IMR-90 (cell line): ENCODE results near the gene TBRG4. TPM values are rescaled to one million over a fixed set of nuclear protein-coding genes. Genes with fewer than 3 reads are reported as not detected.

ENCODE experiments used
- ATAC-seq: fragments of 200-7000 bp; cut with Tn5 transposase; 2 replicates; pipeline ENCODE4 v1.9.1; 2020; ENCODE audit warnings: low read depth, mild to moderate bottlenecking, moderate library complexity
- BruUV-seq: library from RNA; stranded (reverse); fragments of 400-500 nt; replicated peaks from 2 replicates; lab custom pipeline; 2021; lab: Mats Ljungman, UMichigan
- CTCF ChIA-PET: fragments of 300-600 bp; formaldehyde crosslinking; extraction: SDS; loops from one replicate; lab custom pipeline; 2021; ENCODE audit warnings: antibody characterized with exemption; lab: Yijun Ruan, JAX
- POLR2A ChIA-PET: fragments of 300-600 bp; sonication (Branson Sonifier 250); formaldehyde crosslinking; loops from one replicate; lab custom pipeline; 2022; ENCODE audit warnings: antibody characterized with exemption; ENCODE audit not compliant: unreplicated experiment; lab: Charles Lee
- DNase-seq: peaks from one replicate; pipeline ENCODE4 v3.0.0; 2013
- H2AFZ ChIP-seq: replicated peaks from 2 replicates; pipeline ENCODE3; 2013; ENCODE audit warnings: low read length, mild to moderate bottlenecking; ENCODE audit not compliant: poor library complexity
- H2AK5ac ChIP-seq: 2 replicates; pipeline ENCODE4 v1.6.1; 2013; ENCODE audit warnings: low read depth, low read length, inconsistent platforms
- H2AK9ac ChIP-seq: replicated peaks from 2 replicates; pipeline ENCODE3; 2013; ENCODE audit warnings: mild to moderate bottlenecking, low read depth, low read length, moderate library complexity; ENCODE audit not compliant: poor library complexity
- H2BK120ac ChIP-seq: 2 replicates; pipeline ENCODE4 v1.6.1; 2013; ENCODE audit warnings: low read depth, low read length, inconsistent platforms
- H2BK15ac ChIP-seq: 3 replicates; pipeline ENCODE4 v1.6.1; 2013; ENCODE audit warnings: low read depth, low read length, inconsistent platforms
- H2BK20ac ChIP-seq: 2 replicates; pipeline ENCODE4 v1.6.1; 2013; ENCODE audit warnings: low read depth, mild to moderate bottlenecking, inconsistent platforms, low read length, moderate library complexity
- H2BK5ac ChIP-seq: 2 replicates; pipeline ENCODE4 v1.6.1; 2013; ENCODE audit warnings: mild to moderate bottlenecking, low read depth, low read length, inconsistent platforms; ENCODE audit not compliant: poor library complexity, severe bottlenecking
- H3K14ac ChIP-seq: replicated peaks from 2 replicates; pipeline ENCODE4 v1.6.1; 2013; ENCODE audit warnings: low read depth, low read length, inconsistent platforms
- H3K18ac ChIP-seq: 2 replicates; pipeline ENCODE4 v1.6.1; 2013; ENCODE audit warnings: low read depth, low read length, control low read depth
- H3K23ac ChIP-seq: 2 replicates; pipeline ENCODE4 v1.6.1; 2013; ENCODE audit warnings: low read depth, low read length, inconsistent platforms
- H3K27ac ChIP-seq: 2 replicates; pipeline ENCODE4 v1.5.1; 2013; ENCODE audit warnings: mild to moderate bottlenecking, control low read depth, low read length; ENCODE audit not compliant: insufficient read depth
- H3K27me3 ChIP-seq: 2 replicates; pipeline ENCODE4 v1.6.1; 2013; ENCODE audit warnings: low read length; ENCODE audit not compliant: control insufficient read depth, insufficient read depth
- H3K36me3 ChIP-seq: 2 replicates; pipeline ENCODE4 v1.6.1; 2013; ENCODE audit warnings: low read length, mixed read lengths; ENCODE audit not compliant: control insufficient read depth, insufficient read depth
- H3K4ac ChIP-seq: 2 replicates; pipeline ENCODE4 v1.6.1; 2013; ENCODE audit warnings: low read depth, low read length, inconsistent platforms
- H3K4me1 ChIP-seq: 2 replicates; pipeline ENCODE4 v1.6.1; 2013; ENCODE audit warnings: low read length, mixed read lengths; ENCODE audit not compliant: control insufficient read depth, insufficient read depth
- H3K4me2 ChIP-seq: 2 replicates; pipeline ENCODE4 v1.6.1; 2013; ENCODE audit warnings: low read depth, mild to moderate bottlenecking, control low read depth, low read length, moderate library complexity
- H3K4me3 ChIP-seq: 2 replicates; pipeline ENCODE4 v1.5.1; 2013; ENCODE audit warnings: low read depth, mild to moderate bottlenecking, control low read depth, low read length, moderate library complexity; ENCODE audit not compliant: insufficient read depth
- H3K56ac ChIP-seq: 2 replicates; pipeline ENCODE4 v1.6.1; 2013; ENCODE audit warnings: low read length, inconsistent platforms; ENCODE audit not compliant: insufficient read depth; ENCODE audit errors: extremely low read depth
- H3K79me1 ChIP-seq, 2 experiments: 2 replicates each; pipeline ENCODE4 v1.6.1; 2013; ENCODE audit warnings: low read length in 2 of 2, inconsistent platforms in 1 of 2, low read depth in 1 of 2
- H3K9ac ChIP-seq: 2 replicates; pipeline ENCODE4 v1.6.1; 2013; ENCODE audit warnings: low read depth, low read length, control low read depth
- H3K9me1 ChIP-seq: 2 replicates; pipeline ENCODE4 v1.6.1; 2013; ENCODE audit warnings: low read length, inconsistent platforms; ENCODE audit not compliant: insufficient read depth
- H3K9me3 ChIP-seq: 2 replicates; pipeline ENCODE4 v1.6.1; 2013; ENCODE audit warnings: low read length; ENCODE audit not compliant: control insufficient read depth, insufficient read depth
- H4K20me1 ChIP-seq: 2 replicates; pipeline ENCODE4 v1.6.1; 2013; ENCODE audit warnings: low read length, inconsistent platforms; ENCODE audit not compliant: insufficient read depth
- H4K5ac ChIP-seq: 2 replicates; pipeline ENCODE4 v1.6.1; 2013; ENCODE audit warnings: mild to moderate bottlenecking, low read depth, low read length, control low read depth
- H4K8ac ChIP-seq, 2 experiments: 2 replicates each; pipeline ENCODE4 v1.6.1; 2013; ENCODE audit warnings: low read depth in 2 of 2, low read length in 2 of 2, control low read depth in 1 of 2, inconsistent platforms in 1 of 2
- H4K91ac ChIP-seq: 2 replicates; pipeline ENCODE4 v1.6.1; 2013; ENCODE audit warnings: low read depth, low read length, inconsistent platforms; ENCODE audit not compliant: insufficient read depth
- BHLHE40 ChIP-seq: fragments of 150-350 bp; IDR thresholded peaks from 2 replicates; pipeline ENCODE4 v1.6.1; 2016; ENCODE audit warnings: mild to moderate bottlenecking, low read depth, low read length
- CEBPB ChIP-seq: IDR thresholded peaks from 2 replicates; pipeline ENCODE4 v1.6.1; 2012; ENCODE audit warnings: low read depth, low read length, improper control_type of control experiment
- MAFK ChIP-seq: IDR thresholded peaks from 2 replicates; pipeline ENCODE4 v1.6.1; 2012; ENCODE audit warnings: low read depth, low read length, improper control_type of control experiment
- MAZ ChIP-seq: IDR thresholded peaks from 2 replicates; pipeline ENCODE4 v1.6.1; 2012; ENCODE audit warnings: low read depth, mild to moderate bottlenecking, low read length, improper control_type of control experiment, moderate library complexity, borderline replicate concordance
- MXI1 ChIP-seq: IDR thresholded peaks from 2 replicates; pipeline ENCODE4 v1.6.1; 2012; ENCODE audit warnings: low read depth, mild to moderate bottlenecking, low read length, moderate library complexity, borderline replicate concordance
- NFE2L2 ChIP-seq: fragments of 150-350 bp; IDR thresholded peaks from 2 replicates; pipeline ENCODE4 v1.6.1; 2016; ENCODE audit warnings: low read depth, mild to moderate bottlenecking, low read length
- POLR2A ChIP-seq: IDR thresholded peaks from 2 replicates; pipeline ENCODE4 v1.6.1; 2012; ENCODE audit warnings: mild to moderate bottlenecking, low read depth, low read length
- RAD21 ChIP-seq: IDR thresholded peaks from 2 replicates; pipeline ENCODE4 v1.6.1; 2012; ENCODE audit warnings: low read length, improper control_type of control experiment
- RCOR1 ChIP-seq: IDR thresholded peaks from 2 replicates; pipeline ENCODE4 v1.6.1; 2012; ENCODE audit warnings: mild to moderate bottlenecking, low read length, improper control_type of control experiment; ENCODE audit not compliant: insufficient replicate concordance
- SMC3 ChIP-seq: fragments of 150-350 bp; IDR thresholded peaks from 2 replicates; pipeline ENCODE4 v1.6.1; 2016; ENCODE audit warnings: low read depth, mild to moderate bottlenecking, antibody characterized with exemption, low read length, moderate library complexity
- WGBS, 2 experiments: methylation state at CpG; one replicate each; pipeline versions ENCODE4 v1.1.5 to v1.1.7; 2013; ENCODE audit warnings: missing lambda C conversion rate in 2 of 2; ENCODE audit not compliant: insufficient read length in 1 of 2; ENCODE audit errors: extremely low coverage in 2 of 2; 5-methylcytosine and 5-hydroxymethylcytosine counted together
- dilution Hi-C: fragments of 300-500 bp; cut with HindIII; formaldehyde crosslinking; loops from one replicate; pipeline ENCODE4 v1.14.3; 2018; ENCODE audit warnings: low sequenced_read_pairs; ENCODE audit not compliant: unreplicated experiment
- in situ Hi-C: fragments of 300-500 bp; cut with MboI; formaldehyde crosslinking; loops from 3 replicates; pipeline ENCODE4 v1.14.3; 2019; ENCODE audit warnings: low sequenced_read_pairs, inconsistent platforms, mixed read lengths
- intact Hi-C: fragments of 100-400 bp; cut with micrococcal nuclease; formaldehyde crosslinking; loops from 2 replicates; pipeline ENCODE4 v1.10.0; 2022
- polyA plus RNA-seq, 3 experiments: library from polyadenylated mRNA; depleted of rRNA; stranded (reverse); fragments of >200 nt; gene quantifications; 2 replicates each; pipeline ENCODE4 v1.2.3, GENCODE V29; 2012; ENCODE audit warnings: low replicate concordance in 1 of 3
- total RNA-seq: library from RNA; depleted of rRNA; stranded (reverse); fragments of >200 nt; gene quantifications from 2 replicates; pipeline ENCODE4 v1.2.3, GENCODE V29; 2012
- TF ChIP-seq, protein P1 (sequence below): fragments of 150-350 bp; IDR thresholded peaks from 2 replicates; pipeline ENCODE4 v1.6.1; 2017; ENCODE audit warnings: mild to moderate bottlenecking, antibody characterized with exemption, low read length, low read depth
- TF ChIP-seq, protein P2 (sequence below): fragments of 150-350 bp; IDR thresholded peaks from 2 replicates; pipeline ENCODE4 v1.6.1; 2016; ENCODE audit warnings: low read depth, mild to moderate bottlenecking, low read length, moderate library complexity, borderline replicate concordance

TBRG4 gene
- total and polyA plus RNA-seq, 2 of the 4 experiments (the other 2 are of a cell fraction): 71.6 to 77.6 TPM

DNA sequence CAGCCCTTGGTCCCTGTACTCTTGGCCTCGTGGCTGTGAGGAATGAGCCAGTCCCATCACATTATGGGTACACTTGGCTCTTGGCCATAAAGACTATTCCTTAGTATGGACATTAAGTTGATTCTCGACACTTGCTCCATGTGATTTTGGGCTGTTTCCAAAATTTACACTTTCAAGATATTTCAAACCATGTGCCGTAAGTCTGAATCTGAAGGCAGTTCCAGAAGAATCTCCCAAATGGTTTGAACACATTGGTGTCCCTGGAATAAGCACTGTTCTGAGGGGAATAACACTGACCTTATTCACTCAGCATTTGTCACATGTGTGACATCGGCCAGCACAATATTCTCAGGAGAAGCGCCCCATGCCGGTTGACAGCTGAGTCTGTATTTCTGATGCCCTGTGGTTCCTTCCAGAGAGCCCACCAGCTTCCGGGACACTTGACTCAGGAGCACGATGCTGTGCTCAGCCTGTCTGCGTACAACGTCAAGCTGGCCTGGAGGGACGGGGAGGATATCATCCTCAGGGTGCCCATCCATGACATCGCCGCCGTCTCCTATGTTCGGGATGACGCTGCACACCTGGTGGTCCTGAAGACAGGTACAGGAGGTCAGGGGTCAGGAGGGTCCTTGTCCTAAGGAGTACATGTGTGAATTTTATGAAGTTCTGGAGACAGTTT is 47.3 kb downstream of the TBRG4 start:
- Histone ChIP-seq H2BK5ac (no peak overlapping the region), H3K56ac (no peak overlapping the region), H3K4ac (no peak overlapping the region), H2BK120ac (no peak overlapping the region), H4K20me1 (peaks cover 22% of the 10 kb centered on the region; the same call in 1 of the 2 replicates), H3K9ac (no peak overlapping the region), H4K91ac (no peak overlapping the region), H3K9me1 (peaks cover 16% of the 10 kb centered on the region), H3K14ac (no peak overlapping the region), H3K36me3 (peaks cover 38% of the 10 kb centered on the region), H3K27me3 (no peaks in the 10 kb centered on the region), H2AFZ (no peak overlapping the region), H3K27ac (no peak overlapping the region), H4K8ac (no peak overlapping the region), H3K23ac (no peak overlapping the region), H3K18ac (no peak overlapping the region), H3K4me2 (no peak overlapping the region), H2BK20ac (no peak overlapping the region), H2AK5ac (no peak overlapping the region), H2AK9ac (no peak overlapping the region), H2BK15ac (no peak overlapping the region), H3K4me3 (no peak overlapping the region), H3K79me1 (peaks cover 36 to 74% of the 10 kb centered on the region in 2 experiments), H3K4me1 (no peaks in the 10 kb centered on the region), H3K9me3 (no peaks in the 10 kb centered on the region), H4K5ac (no peak overlapping the region)
- ATAC-seq (no peak), DNase-seq (no peak)
- 89% methylated on average over 10 of the region's 16 CpGs; no CpG with 5 or more reads in 1 of the 2 experiments for WGBS, 2 experiments
- no TSS peak for BruUV-seq
- dilution Hi-C loops: no loop called here
- ChIA-PET CTCF (no interaction called here), POLR2A (no interaction called here)
- intact Hi-C loops: no loop called here
- no peak for TF ChIP-seq RAD21
- no peak for TF ChIP-seq NFE2L2
- TF ChIP-seq, protein P1, sequence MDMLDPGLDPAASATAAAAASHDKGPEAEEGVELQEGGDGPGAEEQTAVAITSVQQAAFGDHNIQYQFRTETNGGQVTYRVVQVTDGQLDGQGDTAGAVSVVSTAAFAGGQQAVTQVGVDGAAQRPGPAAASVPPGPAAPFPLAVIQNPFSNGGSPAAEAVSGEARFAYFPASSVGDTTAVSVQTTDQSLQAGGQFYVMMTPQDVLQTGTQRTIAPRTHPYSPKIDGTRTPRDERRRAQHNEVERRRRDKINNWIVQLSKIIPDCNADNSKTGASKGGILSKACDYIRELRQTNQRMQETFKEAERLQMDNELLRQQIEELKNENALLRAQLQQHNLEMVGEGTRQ: no peak
- TF ChIP-seq MAZ: no peak
- no peak for TF ChIP-seq MXI1
- TF ChIP-seq, protein P2, sequence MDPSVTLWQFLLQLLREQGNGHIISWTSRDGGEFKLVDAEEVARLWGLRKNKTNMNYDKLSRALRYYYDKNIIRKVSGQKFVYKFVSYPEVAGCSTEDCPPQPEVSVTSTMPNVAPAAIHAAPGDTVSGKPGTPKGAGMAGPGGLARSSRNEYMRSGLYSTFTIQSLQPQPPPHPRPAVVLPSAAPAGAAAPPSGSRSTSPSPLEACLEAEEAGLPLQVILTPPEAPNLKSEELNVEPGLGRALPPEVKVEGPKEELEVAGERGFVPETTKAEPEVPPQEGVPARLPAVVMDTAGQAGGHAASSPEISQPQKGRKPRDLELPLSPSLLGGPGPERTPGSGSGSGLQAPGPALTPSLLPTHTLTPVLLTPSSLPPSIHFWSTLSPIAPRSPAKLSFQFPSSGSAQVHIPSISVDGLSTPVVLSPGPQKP: no peak
- TF ChIP-seq CEBPB: no peak
- TF ChIP-seq MAFK: no peak
- TF ChIP-seq POLR2A: no peak
- TF ChIP-seq BHLHE40: no peak
- no peak for TF ChIP-seq RCOR1
- TF ChIP-seq SMC3: no peak
- in situ Hi-C loops: no loop called here
